Glutamatergic neuron (in vitro differentiated cells): ENCODE measurements around the gene PRSS33. TPM values are rescaled to one million over a fixed set of nuclear protein-coding genes. Genes with fewer than 3 reads are reported as not detected.

Experiments used
- DNase-seq: peaks from one replicate; pipeline ENCODE4 v3.0.0; 2022
- H3K27ac Mint-ChIP-seq: one replicate; pipeline ENCODE4 v1.8.0; 2020; ENCODE audit warnings: mild to moderate bottlenecking, mixed read lengths, inconsistent platforms; ENCODE audit not compliant: unreplicated experiment
- H3K27me3 Mint-ChIP-seq: one replicate; pipeline ENCODE4 v1.8.0; 2020; ENCODE audit warnings: mild to moderate bottlenecking, moderate library complexity, mixed read lengths, inconsistent platforms; ENCODE audit not compliant: unreplicated experiment
- H3K36me3 Mint-ChIP-seq: one replicate; pipeline ENCODE4 v1.8.0; 2020; ENCODE audit warnings: mild to moderate bottlenecking, mixed read lengths, inconsistent platforms; ENCODE audit not compliant: unreplicated experiment
- H3K4me1 Mint-ChIP-seq: one replicate; pipeline ENCODE4 v1.8.0; 2020; ENCODE audit warnings: mild to moderate bottlenecking, low read depth, mixed read lengths, inconsistent platforms; ENCODE audit not compliant: unreplicated experiment
- H3K4me3 Mint-ChIP-seq: one replicate; pipeline ENCODE4 v1.8.0; 2020; ENCODE audit warnings: mild to moderate bottlenecking, mixed read lengths, inconsistent platforms; ENCODE audit not compliant: unreplicated experiment
- H3K9me3 Mint-ChIP-seq: one replicate; pipeline ENCODE4 v1.8.0; 2020; ENCODE audit warnings: mild to moderate bottlenecking, moderate library complexity, mixed read lengths, inconsistent platforms; ENCODE audit not compliant: unreplicated experiment
- total RNA-seq: library from RNA; stranded (reverse); fragmentation: NEBNext Ultra II Directional; extraction: Animal tissue kit (Norgen Biotek cat#: 25700); gene quantifications from one replicate; pipeline ENCODE4 v1.2.1, GENCODE V29; 2021; ENCODE audit not compliant: unreplicated experiment
- TF ChIP-seq, protein P1 (sequence below): fragments of 200-600 bp; sonication (generic); IDR thresholded peaks from one replicate; pipeline ENCODE4 v1.5.0; 2021; ENCODE audit not compliant: partially characterized antibody, unreplicated experiment

PRSS33 gene
- total RNA-seq, 1 donor from 2014 or later: 0.39 TPM

DNA sequence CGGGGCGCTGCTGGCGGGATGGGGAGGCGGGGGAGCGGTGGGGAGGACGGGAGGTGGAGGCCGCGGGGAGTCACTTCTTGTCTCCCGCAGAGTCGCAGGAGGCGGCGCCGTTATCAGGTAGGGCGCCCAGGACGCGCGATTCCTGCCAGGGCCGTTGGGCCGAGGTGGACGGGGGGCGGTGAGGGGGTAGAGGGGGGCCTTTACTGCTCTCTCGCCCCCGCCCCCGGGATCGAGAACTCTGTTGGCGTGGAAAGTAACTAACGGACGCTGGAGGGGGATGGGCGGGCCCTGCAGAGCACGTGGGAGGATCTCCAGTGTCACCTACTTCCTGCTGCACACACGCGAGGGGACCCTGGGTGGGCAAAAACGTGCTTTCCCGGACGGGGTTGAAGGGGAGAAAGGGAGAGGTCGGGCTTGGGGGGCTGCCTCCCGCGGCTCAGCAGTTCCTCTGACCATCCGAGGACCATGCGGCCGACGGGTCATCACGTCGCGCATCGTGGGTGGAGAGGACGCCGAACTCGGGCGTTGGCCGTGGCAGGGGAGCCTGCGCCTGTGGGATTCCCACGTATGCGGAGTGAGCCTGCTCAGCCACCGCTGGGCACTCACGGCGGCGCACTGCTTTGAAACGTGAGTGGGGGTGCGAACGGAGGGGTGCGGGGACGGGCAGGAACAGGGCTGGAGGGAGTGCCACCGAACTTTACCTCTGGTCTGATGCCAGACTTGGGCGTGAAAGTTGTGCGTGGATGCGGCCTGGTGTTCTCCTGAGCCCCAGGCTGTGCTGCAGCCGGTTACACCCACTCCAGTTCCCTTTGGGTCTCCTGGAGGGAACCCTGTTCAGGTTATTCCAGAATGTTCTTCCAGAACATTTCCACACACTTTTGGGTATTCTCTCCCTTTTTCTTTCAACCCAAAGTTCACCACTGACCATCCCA lies 30.2 kb upstream of the PRSS33 start:
- TF ChIP-seq, protein P1, sequence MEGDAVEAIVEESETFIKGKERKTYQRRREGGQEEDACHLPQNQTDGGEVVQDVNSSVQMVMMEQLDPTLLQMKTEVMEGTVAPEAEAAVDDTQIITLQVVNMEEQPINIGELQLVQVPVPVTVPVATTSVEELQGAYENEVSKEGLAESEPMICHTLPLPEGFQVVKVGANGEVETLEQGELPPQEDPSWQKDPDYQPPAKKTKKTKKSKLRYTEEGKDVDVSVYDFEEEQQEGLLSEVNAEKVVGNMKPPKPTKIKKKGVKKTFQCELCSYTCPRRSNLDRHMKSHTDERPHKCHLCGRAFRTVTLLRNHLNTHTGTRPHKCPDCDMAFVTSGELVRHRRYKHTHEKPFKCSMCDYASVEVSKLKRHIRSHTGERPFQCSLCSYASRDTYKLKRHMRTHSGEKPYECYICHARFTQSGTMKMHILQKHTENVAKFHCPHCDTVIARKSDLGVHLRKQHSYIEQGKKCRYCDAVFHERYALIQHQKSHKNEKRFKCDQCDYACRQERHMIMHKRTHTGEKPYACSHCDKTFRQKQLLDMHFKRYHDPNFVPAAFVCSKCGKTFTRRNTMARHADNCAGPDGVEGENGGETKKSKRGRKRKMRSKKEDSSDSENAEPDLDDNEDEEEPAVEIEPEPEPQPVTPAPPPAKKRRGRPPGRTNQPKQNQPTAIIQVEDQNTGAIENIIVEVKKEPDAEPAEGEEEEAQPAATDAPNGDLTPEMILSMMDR: no peak
- H3K9me3 Mint-ChIP-seq: peaks cover 4% of the 10 kb centered on the region
- H3K36me3 Mint-ChIP-seq: no peaks in the 10 kb centered on the region
- no peak overlapping the region for H3K27ac Mint-ChIP-seq
- peaks cover 5% of the 10 kb centered on the region for H3K27me3 Mint-ChIP-seq
- peaks cover 7% of the 10 kb centered on the region for H3K4me1 Mint-ChIP-seq
- no peak overlapping the region for H3K4me3 Mint-ChIP-seq
- no peak for DNase-seq

DNA sequence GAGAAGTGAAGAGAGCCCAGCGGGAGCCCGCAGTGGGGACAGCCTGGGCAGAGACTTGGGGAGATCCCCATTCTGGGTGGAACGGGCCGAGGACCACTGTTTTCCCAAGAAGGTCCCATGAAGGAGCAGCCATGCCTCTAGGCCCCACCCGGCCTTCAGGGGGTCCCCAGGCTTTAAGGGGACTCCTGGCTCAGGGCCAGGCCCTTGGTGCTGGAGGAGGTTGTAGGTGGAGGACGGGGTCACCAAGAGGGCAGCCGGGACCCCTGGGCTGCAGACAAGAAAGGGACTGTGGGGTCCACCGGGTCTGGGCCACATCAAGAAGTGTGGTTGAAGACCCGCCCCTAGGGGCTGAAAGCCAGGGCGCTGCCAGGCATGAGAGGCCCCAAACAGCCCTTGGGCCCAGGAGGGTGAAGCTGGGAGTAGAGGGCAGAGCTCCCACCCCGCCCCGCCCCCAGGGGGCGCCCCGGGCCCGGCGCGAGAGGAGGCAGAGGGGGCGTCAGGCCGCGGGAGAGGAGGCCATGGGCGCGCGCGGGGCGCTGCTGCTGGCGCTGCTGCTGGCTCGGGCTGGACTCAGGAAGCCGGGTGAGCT lies 29.5 kb upstream of the PRSS33 start, which contains the start of gene PRSS21:
Gene PRSS21 (plus strand): TSS at position 487 of the 589 bp plus-strand sequence. CDS start 32 bp downstream, at position 519.
- TF ChIP-seq, protein P1: no peak
- no peaks in the 10 kb centered on the region for H3K36me3 Mint-ChIP-seq
- peaks cover 4% of the 10 kb centered on the region for H3K9me3 Mint-ChIP-seq
- H3K4me1 Mint-ChIP-seq: peaks cover 6% of the 10 kb centered on the region
- H3K27me3 Mint-ChIP-seq: peaks cover 7% of the 10 kb centered on the region
- DNase-seq: no peak
- H3K4me3 Mint-ChIP-seq: no peak within 1 kb of the TSS
- no peak within 1 kb of the TSS for H3K27ac Mint-ChIP-seq

DNA sequence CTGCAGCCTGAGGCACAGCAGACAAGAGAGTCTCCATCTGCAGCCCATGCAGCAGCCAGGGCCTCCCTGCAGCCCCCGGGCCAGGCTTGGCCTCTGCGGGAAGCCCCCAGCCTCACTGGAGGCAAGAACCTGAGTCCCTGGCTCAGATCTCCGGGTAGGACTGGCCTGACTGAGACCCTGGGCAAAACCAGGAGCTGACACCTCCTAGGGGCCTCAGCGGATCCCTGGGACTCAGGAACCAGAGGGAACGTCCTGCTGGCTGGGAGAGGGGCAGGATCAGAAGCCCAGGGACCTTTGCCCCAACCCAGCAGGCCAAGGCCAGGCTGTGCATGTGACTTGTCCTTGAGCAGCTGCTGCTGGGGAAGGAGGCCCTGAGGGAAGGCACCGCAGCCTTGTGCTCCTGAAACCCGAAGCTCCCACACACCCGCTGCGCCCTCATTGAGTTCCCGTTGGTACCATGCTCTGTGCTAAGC lies 28.0 kb upstream of the PRSS33 start:
- DNase-seq: no peak
- Mint-ChIP-seq H3K27me3 (peaks cover 5% of the 10 kb centered on the region), H3K4me1 (peaks cover 3% of the 10 kb centered on the region), H3K4me3 (no peak overlapping the region), H3K27ac (no peak overlapping the region), H3K9me3 (peaks cover 4% of the 10 kb centered on the region), H3K36me3 (no peaks in the 10 kb centered on the region)
- TF ChIP-seq, protein P1: no peak

DNA sequence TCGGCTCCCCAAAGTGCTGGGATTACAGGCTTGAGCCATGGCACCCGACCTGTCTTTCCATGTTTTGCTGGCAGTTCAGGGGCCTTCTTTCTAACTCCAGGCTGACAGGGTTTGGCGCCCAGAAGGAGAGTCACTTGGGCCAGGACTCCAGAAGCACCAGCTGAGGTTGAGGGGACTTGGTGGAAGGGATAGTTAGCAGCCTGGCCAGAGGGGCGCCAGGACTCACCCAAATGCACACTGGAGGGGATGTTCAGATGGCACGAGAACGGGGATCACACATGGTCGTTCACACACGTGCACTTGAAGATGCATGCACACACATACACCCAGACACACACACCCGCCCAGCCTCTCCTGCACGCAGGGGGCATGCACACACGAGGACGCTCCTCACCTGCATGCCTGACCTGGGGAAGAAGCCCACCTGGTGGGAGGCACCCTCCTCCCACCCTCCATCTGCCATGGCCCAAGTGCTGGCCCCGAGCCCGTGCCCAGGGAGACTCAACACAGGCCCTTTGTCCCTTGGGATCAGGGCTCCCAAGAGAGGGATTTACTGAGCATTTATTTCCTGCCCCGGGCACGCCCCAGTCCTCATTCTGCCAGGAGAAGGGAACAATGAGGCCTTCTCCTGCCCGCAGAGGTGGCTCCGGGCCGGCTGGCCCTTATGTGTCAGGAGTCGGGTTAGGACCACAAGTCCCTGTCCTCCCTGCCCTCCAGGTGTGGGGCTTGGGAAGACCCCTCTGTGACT lies 27.4 kb upstream of the PRSS33 start:
- DNase-seq: no peak
- no peak overlapping the region for H3K4me3 Mint-ChIP-seq
- H3K9me3 Mint-ChIP-seq: peaks cover 6% of the 10 kb centered on the region
- TF ChIP-seq, protein P1: no peak
- no peak overlapping the region for H3K27ac Mint-ChIP-seq
- peaks cover 3% of the 10 kb centered on the region for H3K4me1 Mint-ChIP-seq
- H3K27me3 Mint-ChIP-seq: peaks cover 5% of the 10 kb centered on the region
- no peaks in the 10 kb centered on the region for H3K36me3 Mint-ChIP-seq
